Activated CD4-positive, alpha-beta T cell treated with anti-CD3 and anti-CD28 coated beads, Interleukin-2, amount 50 U/mL, for 48 hours (primary cell): ENCODE results near the gene BTBD16.

ENCODE experiments used
- DNase-seq, 2 experiments: peaks; one replicate each; pipeline ENCODE4 v3.0.0-alpha.2; 2020

The BTBD16 gene

GRCh38 chr10:122347170-122347841 is 76.2 kb downstream of the BTBD16 start:
- DNase-seq, result no peak

DNA sequence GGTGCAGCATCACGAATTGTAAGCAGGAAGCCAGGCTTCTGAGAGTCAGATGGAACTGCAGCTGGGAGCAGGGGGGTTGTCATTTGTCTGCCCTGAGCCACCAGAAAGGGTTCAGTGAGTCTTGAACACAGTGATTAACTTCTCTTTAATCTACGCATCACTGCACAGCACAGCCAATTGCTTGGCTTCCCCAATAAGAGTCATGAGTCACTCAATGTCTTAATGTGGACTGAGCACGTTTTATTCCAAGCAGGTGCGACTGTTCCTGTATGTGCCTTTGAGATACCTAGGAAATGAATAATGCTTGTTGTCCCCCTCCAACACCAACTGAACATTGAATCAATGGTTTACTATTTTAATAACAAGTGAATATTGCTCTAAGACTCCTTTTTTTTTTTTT is 77.4 kb downstream of the BTBD16 start:
- no peak for DNase-seq

- no peak for DNase-seq
These were observed 77.9 kb downstream of the BTBD16 start for GRCh38 chr10:122348935-122349361.

- DNase-seq, result no peak
These were observed 78.8 kb downstream of the BTBD16 start for GRCh38 chr10:122349758-122350369.

GRCh38 chr10:122350893-122351292 is 79.8 kb downstream of the BTBD16 start:
- DNase-seq, result no peak

DNA sequence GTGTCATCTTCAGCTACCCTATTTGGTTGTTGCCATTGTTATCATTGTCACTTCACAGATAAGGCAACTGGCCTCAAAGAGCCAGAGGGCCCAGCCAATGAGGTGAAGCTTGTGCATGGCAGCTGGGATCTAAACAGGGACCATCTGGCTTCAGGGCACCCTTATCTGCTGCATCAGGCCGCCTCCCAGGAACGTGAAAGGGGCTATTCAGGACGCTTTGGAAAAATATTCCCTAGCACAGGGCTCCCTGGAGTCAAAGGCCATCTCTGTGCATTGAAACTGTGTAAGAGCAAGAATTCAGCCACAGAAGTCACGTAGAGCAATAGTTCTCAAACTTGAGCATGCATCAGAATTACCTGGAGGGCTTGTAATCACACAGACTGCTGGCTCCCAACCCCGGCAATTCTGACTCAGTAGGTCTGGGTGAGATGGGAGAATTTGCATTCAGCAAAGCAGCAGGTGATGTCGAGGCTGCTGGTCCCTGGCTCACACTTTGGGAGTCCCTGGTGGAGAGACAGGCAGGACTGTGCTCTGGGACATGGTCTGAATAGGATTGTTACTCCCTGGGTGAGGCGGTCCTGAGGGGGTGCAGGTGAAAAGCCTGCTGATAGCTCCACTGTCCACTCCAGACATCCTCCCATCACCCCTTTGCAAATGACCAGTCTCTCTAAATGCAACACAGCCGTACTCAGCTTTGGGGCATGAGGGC is 81.9 kb downstream of the BTBD16 start:
- DNase-seq, result no peak

- DNase-seq, result no peak
These were observed 83.3 kb downstream of the BTBD16 start for GRCh38 chr10:122354383-122354782.

GRCh38 chr10:122357685-122358084 is 86.6 kb downstream of the BTBD16 start:
- DNase-seq, result no peak

DNA sequence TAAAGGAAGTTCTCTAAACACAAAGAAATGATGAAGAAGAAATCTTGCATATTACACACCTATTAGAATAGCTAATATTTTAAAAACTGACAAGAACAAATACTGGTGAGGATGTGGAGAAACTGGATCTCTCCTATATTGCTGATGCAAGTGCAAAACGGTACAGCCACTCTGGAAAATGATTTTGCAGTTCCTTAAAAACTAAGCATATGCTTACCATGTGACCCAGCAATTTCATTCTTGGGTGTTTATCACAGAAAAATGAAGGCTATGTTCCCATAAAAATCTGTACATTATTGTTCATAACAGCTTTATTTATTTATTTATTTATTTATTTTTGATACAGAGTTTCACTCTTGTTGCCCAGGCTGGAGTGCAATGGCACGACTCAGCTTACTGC is 88.5 kb downstream of the BTBD16 start:
- no peak for DNase-seq

DNA sequence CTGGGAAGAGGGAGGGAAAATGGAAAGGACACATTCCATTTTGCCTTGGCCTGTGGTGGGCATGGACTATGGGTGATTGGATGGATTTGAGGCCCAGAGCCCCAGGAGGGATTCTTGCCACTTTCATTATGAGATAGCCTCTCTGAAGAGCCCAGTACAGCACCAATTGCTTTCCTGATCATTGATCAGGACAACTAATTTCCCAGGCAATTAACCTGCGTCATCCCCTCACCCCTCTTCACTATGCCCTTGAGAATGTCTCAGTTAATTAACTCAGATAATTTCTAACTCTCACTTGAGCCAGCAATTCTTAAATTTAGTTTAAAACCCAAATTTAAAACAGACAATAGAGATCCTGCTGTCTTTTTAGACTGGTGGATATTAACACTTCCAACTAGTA is 90.0 kb downstream of the BTBD16 start:
- DNase-seq, result no peak

DNA sequence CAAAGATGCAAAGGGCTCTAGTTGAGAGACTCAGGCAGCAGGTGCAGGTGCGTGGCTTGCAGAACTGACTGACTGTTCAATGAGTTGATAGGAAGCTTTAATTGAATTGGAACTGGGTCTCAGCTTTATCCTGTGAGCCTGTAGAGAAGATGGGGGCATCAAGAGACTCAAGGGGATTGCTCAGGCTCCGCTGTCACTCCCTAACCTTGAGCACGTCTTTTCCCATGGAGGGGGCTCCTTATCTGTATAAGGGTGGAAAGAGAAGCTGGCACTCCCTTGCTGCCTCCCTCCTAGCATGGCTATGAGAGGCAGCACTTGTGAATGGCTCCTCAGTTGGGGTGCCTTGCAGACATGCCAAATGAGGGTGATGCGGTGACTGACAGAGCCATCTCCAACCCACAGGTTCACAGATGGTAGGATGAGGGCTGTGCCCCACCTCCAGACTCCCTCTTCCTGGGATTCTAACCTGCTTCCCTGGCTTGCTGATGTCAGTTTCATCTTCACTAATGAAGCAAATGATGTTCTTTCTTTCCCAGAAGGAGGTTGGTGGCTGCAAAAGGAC is 91.0 kb downstream of the BTBD16 start:
- DNase-seq, result no peak

DNA sequence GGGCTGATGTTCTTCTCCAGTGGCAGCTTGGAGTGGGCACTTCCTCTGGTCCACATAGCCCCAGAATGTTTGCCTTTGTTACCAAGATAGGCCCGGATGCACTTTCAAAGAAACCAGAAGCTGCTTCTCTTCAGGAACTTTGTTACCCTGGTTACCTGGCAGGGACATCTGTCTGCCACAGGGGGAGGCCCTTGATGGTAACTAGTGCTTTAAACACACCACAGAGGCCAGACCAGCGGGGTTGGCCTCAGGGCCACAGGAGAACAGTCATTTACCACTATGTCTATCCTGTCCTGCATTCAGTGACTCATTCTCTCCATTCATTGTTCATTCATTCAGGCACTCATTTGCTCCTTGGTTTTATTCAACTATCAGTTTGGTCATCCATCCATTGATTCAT is 91.5 kb downstream of the BTBD16 start:
- DNase-seq, result no peak

GRCh38 chr10:122363311-122363710 is 92.2 kb downstream of the BTBD16 start:
- no peak for DNase-seq

DNA sequence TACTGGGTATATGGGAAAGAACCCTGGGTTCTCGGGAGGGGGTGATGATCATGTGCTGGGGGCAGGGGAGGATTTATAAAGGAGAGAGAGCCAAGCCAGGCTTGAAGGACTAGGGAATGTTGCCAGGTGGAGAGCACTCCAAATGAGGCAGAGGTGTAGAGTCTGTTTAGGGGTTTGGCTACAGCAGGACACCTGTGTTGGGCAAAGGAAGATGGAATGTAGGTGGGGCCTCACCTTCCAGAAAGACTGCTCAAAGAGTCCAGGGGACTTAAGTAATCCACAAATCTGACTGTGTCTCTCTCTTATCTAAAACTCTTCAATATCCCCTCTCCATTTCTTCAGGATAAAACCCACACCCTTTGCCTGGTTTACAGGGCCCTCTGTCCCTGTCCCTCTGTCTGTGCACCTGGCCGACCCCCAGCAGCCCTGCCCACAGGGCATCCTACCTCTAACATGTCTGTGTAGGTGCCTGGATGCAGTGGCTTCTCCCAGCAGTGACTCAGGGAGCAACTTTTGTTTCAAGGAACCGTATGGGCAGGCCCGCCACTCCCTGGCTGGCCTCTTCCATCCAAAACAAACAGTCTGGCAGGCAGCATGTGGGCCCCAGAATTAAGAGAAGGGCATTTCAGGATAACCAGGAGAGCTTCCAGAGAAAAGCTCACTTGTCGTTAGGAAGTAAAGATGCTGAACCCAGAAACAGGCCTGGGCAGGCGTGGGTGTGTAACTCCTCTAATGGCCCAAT is 92.8 kb downstream of the BTBD16 start:
- no peak for DNase-seq

DNA sequence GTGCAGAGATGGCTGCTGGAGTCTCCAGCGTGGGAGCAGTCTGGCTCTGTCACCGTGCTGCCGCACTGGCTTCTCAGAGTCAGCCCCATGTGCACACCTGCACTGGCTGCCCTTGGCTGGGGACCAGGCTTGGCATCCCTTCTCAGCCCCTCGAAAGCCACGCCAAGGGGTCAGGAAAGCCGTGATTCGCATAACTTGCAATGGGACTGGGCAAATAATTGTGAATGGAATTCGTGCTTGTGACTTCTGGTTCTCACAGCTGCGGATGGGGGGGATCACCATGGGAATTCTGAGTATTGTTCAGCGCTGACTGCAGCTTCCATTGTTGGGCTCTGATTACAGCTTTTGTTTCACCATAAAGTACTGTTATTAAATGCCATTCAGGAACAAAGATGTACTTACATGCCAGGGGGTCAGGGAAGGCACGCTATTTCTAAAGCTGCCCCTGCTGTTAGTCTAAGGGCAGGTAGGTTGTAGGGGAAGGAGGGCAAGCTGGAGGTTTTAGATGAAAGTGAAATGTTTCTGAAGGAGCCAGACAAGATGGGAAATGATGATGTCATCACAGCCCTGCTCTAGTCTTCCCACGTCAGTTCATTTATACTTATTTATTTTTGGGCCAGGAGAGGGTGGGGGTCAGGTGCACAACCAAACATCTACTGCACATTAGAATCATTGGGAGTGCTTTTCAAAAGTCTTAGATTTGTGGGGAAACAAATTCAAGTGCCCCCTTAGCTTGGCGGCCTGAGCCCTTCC is 97.6 kb downstream of the BTBD16 start:
- DNase-seq, result no peak

DNA sequence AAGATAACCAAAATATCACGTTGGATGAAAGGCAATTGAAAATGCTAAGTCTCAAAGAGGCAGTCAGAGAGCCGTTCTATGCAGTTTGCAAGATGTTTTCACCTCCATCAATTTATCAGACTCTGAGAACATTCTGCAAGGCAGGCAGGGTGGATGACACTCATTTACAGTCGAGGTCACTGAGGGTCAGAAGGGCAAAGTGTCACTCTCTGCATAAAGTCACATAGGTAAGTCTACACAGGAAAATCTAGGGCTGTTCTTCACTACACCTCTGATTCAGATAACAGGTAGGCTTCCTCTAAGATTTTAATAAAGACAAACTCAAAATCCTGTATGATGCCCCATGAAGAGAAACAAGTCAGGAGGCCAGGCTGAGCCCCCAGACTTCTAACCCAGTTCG is 102.0 kb downstream of the BTBD16 start:
- no peak for DNase-seq

DNA sequence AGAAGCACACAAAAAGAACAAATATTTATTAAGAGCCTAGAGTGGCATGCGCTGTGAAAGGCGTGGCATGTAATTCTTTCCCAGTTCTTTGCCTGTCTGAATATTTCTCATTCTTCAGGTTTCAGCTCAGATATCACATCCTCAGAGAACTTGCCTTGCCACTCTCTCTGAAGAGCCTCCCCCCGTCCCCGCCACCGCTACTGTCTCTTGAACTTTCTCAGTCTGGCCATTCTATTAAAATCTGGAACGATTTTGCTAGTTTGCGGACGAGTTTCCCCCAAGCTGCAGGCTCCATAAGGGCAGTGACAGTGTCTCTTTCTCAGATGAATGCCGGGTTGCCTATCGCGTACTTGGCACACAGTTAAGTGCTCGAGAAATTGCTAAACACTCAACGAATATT is 102.6 kb downstream of the BTBD16 start:
- DNase-seq, result no peak

- peak; percentile 88 to 92 for DNase-seq
These were observed 103.3 kb downstream of the BTBD16 start, which contains the start of gene PLEKHA1 for GRCh38 chr10:122374237-122374858. Gene PLEKHA1, plus strand, starts transcription at chr10:122374708. Its CDS starts 18,493 bp downstream, at chr10:122393201.

DNA sequence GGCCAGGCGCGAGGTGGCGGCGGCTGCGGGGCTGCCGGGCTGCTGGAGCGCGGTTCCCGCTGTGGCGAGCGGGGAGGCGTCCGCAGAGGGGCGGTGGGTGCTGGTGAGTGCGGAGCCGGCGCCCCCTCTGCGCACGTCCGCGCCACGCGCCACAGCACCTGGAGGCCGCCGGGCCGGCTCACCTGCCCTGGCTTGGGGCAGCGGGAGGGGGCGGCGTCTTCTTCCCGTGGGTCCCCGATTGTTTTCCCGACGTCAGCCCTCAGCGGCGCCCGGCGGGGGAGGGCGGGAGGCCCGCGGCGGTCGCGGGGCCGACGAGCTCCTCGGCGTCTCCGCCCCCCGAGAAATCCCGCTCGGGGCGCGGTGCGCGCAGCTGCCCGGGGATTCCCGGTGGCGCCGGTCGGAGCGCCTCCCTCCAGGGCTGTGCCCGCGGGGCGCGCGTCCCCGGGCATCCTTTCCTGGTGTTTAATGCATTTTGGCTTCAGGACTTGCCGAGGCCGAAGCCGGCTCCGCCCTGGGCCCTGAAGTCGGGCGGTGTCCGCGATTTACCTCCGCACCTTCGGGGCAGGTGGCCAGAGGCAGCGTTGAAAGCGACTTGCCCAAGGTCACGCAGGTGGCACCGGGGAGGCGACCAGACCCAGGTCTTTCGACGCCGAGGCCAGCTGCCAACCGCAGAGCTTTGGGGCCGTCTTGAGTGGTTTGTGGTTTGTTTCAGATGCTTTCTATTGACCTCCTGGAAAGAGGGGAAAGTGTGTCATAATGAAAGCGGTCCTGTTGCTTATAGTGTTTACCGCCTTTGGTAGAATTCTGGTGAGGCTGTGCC is 104.0 kb downstream of the BTBD16 start:
- peak; percentile 67 to 75 for DNase-seq

- no peak for DNase-seq
These were observed 104.6 kb downstream of the BTBD16 start for GRCh38 chr10:122375679-122376160.
